ENCODE data around the gene CFAP97.

DNA sequence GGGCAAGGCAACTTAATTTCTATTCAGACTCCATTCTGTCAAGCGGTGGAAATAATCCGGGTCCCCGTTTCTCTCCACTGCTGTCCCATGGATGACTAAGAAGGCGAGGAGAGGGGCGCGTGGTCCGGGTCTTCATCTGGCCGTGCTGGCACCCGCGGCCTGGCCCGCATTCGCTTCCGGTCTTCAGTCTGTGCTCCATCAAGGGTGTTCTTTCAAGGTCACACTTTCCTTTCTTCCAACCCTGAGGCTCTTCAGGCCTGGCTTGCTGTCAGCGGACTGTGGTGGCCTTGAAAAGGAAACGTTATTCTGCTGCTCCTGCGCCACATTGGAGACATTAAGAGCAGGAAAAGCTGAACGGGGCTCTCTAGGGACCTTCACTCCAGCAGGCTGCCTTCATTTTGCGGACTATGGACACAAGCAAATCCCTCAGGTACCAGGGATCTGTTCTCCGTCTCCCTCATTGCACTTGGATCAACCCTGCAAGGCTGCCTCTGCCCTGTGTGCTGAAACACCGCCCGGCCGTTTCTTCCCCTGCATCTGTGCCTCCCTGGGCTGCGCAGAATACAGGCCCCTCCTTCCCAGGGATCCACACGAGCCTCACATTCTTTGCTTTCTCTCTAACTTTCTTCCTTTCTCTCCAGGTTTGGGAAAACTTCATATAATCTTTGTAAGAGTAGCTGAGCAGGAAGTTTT, 66.4 kb downstream of the CFAP97 start:
- TF ChIP-seq, protein P1, sequence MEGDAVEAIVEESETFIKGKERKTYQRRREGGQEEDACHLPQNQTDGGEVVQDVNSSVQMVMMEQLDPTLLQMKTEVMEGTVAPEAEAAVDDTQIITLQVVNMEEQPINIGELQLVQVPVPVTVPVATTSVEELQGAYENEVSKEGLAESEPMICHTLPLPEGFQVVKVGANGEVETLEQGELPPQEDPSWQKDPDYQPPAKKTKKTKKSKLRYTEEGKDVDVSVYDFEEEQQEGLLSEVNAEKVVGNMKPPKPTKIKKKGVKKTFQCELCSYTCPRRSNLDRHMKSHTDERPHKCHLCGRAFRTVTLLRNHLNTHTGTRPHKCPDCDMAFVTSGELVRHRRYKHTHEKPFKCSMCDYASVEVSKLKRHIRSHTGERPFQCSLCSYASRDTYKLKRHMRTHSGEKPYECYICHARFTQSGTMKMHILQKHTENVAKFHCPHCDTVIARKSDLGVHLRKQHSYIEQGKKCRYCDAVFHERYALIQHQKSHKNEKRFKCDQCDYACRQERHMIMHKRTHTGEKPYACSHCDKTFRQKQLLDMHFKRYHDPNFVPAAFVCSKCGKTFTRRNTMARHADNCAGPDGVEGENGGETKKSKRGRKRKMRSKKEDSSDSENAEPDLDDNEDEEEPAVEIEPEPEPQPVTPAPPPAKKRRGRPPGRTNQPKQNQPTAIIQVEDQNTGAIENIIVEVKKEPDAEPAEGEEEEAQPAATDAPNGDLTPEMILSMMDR (IDR thresholded peaks at IDR 0.05 in 4 of 5, conservative IDR thresholded peaks at IDR 0.05 in 1 of 5) = no peak
- no peak for TF ChIP-seq POLR2A (IDR thresholded peaks at IDR 0.05)
